Keratinocyte (primary cell): ENCODE measurements around the gene NECAB3. TPM values are rescaled to one million over a fixed set of nuclear protein-coding genes. Genes with fewer than 3 reads are reported as not detected.

ENCODE experiments used
- DNase-seq: peaks from one replicate; pipeline ENCODE4 v3.0.0-alpha.2; 2011; ENCODE audit warnings: low read depth, missing footprints, low spot score
- FAIRE-seq: peaks from 2 replicates; lab custom pipeline; 2011; peaks lifted over from hg19 to GRCh38; lab: Jason Lieb, UNC
- H2AFZ ChIP-seq: 2 replicates; pipeline ENCODE4 v1.6.0; 2012; ENCODE audit warnings: low read length, control low read depth, inconsistent platforms; ENCODE audit not compliant: control insufficient read depth
- H3K27ac ChIP-seq: 2 replicates; pipeline ENCODE4 v1.5.1; 2011; ENCODE audit warnings: low read length; ENCODE audit not compliant: control insufficient read depth, insufficient read depth
- H3K27me3 ChIP-seq: 3 replicates; pipeline ENCODE4 v1.6.0; 2011; ENCODE audit warnings: low read length; ENCODE audit not compliant: control insufficient read depth, insufficient read depth; ENCODE audit errors: extremely low read depth
- H3K36me3 ChIP-seq, 2 experiments: 2 replicates in 1 of 2; 3 replicates in 1 of 2; pipeline ENCODE4 v1.5.1; 2011; ENCODE audit warnings: low read length in 2 of 2, mild to moderate bottlenecking in 1 of 2; ENCODE audit not compliant: control insufficient read depth in 2 of 2, insufficient read depth in 2 of 2; ENCODE audit errors: extremely low read depth in 1 of 2
- H3K4me1 ChIP-seq: 3 replicates; pipeline ENCODE4 v1.5.1; 2011; ENCODE audit warnings: low read length; ENCODE audit not compliant: control insufficient read depth, insufficient read depth; ENCODE audit errors: extremely low read depth
- H3K4me2 ChIP-seq: 3 replicates; pipeline ENCODE4 v1.6.0; 2011; ENCODE audit warnings: low read depth, low read length; ENCODE audit not compliant: control insufficient read depth, insufficient read depth; ENCODE audit errors: extremely low read depth
- H3K4me3 ChIP-seq, 3 experiments: fragments of 200-600 bp in 1 of 3; sonication (generic) in 1 of 3; 2 replicates in 2 of 3; 3 replicates in 1 of 3; pipeline ENCODE4 v1.5.1; 2011 to 2016; ENCODE audit warnings: low read length in 3 of 3, mild to moderate bottlenecking in 3 of 3, control low read depth in 2 of 3, inconsistent platforms in 1 of 3, low read depth in 1 of 3, mixed read lengths in 1 of 3, mixed run types in 1 of 3, moderate library complexity in 1 of 3; ENCODE audit not compliant: control insufficient read depth in 2 of 3, insufficient read depth in 2 of 3; ENCODE audit errors: extremely low read depth in 1 of 3
- H3K79me2 ChIP-seq: 2 replicates; pipeline ENCODE4 v1.6.0; 2012; ENCODE audit warnings: low read length; ENCODE audit not compliant: control insufficient read depth, insufficient read depth
- H3K9ac ChIP-seq: 3 replicates; pipeline ENCODE4 v1.6.0; 2011; ENCODE audit warnings: low read length; ENCODE audit not compliant: control insufficient read depth, insufficient read depth; ENCODE audit errors: extremely low read depth
- H3K9me1 ChIP-seq: 3 replicates; pipeline ENCODE4 v1.6.0; 2011; ENCODE audit warnings: low read length; ENCODE audit not compliant: control insufficient read depth, insufficient read depth; ENCODE audit errors: extremely low read depth
- H3K9me3 ChIP-seq: 2 replicates; pipeline ENCODE4 v1.5.1; 2012; ENCODE audit warnings: low read depth, low read length; ENCODE audit not compliant: control insufficient read depth
- H4K20me1 ChIP-seq: 3 replicates; pipeline ENCODE4 v1.6.0; 2011; ENCODE audit warnings: low read length; ENCODE audit not compliant: control insufficient read depth, insufficient read depth; ENCODE audit errors: extremely low read depth
- EZH2 ChIP-seq: IDR thresholded peaks from one replicate; pipeline ENCODE4 v1.6.1; 2012; ENCODE audit warnings: inconsistent platforms, mild to moderate bottlenecking, low read length, moderate library complexity
- dilution Hi-C: fragments of 300-500 bp; cut with MboI; formaldehyde crosslinking; loops from one replicate; pipeline ENCODE4 v1.7.0; 2020; ENCODE audit warnings: low sequenced_read_pairs; ENCODE audit not compliant: extremely low pct_ligation_motif_present
- polyA plus RNA-seq, 5 experiments: library from polyadenylated mRNA; depleted of rRNA in 3 of 5; stranded (reverse) in 3 of 5; stranded (forward) in 1 of 5; unstranded in 1 of 5; fragments of >200 nt; gene quantifications; 1 replicate in 1 of 5; 2 replicates in 3 of 5; 3 replicates in 1 of 5; pipeline versions ENCODE4 v1.2.1 to v1.2.3, GENCODE V29; 2011 to 2012; ENCODE audit warnings: missing spikeins in 2 of 5, low read depth in 1 of 5, low replicate concordance in 1 of 5
- TF ChIP-seq, protein P1 (sequence below), 3 experiments: IDR thresholded peaks in 1 of 3; conservative IDR thresholded peaks in 1 of 3; optimal IDR thresholded peaks in 1 of 3; 2 replicates in 2 of 3; 3 replicates in 1 of 3; pipeline versions ENCODE3 to v1.5.1; 2011; ENCODE audit warnings: low read length in 3 of 3, mild to moderate bottlenecking in 3 of 3, moderate library complexity in 2 of 3, control low read depth in 1 of 3, inconsistent platforms in 1 of 3; ENCODE audit not compliant: insufficient read depth in 2 of 3; ENCODE audit errors: extremely low read depth in 1 of 3

Gene NECAB3
- polyA plus RNA-seq, 1 donor (not counting 4 experiments of a cell fraction or from before 2014, with no cell fraction given), result 4.6 TPM

DNA sequence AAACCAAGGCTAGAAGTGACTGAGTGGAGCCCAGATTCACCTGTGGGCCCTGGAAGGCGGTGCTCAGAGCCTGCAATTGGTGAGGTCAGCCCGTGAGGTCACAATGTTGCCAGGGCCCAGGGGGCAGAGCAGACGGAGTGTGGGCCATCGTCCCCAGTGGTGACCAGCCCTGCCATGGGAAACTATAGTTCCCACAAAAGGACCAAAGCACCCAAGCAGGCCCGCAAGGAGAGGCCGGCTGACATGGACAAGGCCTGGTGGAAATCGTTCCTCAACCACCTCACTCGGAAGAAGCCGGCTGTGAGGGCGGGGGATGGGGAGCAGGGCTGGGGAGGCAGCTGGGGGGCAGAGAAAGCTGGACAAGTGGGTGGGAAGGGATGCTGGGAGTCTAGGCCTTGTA, 12.1 kb downstream of the NECAB3 start, which contains the start of gene C20orf144:
Gene C20orf144 (plus strand): TSS at position 156 of the 400 bp plus-strand sequence. CDS start 19 bp downstream, at position 175.
- H3K9me1 ChIP-seq, result no peaks in the 10 kb centered on the region
- H3K79me2 ChIP-seq, result no peaks in the 10 kb centered on the region
- peak within 1 kb of the TSS; percentile 81 for H2AFZ ChIP-seq
- H3K36me3 ChIP-seq, result no peaks in the 10 kb centered on the region
- peak within 1 kb of the TSS; percentile 78 for H3K9ac ChIP-seq
- FAIRE-seq, result no peak
- H3K4me3 ChIP-seq, result peak within 1 kb of the TSS; percentile 76 to 85 (median 78)
- TF ChIP-seq EZH2, result no peak
- TF ChIP-seq, protein P1, sequence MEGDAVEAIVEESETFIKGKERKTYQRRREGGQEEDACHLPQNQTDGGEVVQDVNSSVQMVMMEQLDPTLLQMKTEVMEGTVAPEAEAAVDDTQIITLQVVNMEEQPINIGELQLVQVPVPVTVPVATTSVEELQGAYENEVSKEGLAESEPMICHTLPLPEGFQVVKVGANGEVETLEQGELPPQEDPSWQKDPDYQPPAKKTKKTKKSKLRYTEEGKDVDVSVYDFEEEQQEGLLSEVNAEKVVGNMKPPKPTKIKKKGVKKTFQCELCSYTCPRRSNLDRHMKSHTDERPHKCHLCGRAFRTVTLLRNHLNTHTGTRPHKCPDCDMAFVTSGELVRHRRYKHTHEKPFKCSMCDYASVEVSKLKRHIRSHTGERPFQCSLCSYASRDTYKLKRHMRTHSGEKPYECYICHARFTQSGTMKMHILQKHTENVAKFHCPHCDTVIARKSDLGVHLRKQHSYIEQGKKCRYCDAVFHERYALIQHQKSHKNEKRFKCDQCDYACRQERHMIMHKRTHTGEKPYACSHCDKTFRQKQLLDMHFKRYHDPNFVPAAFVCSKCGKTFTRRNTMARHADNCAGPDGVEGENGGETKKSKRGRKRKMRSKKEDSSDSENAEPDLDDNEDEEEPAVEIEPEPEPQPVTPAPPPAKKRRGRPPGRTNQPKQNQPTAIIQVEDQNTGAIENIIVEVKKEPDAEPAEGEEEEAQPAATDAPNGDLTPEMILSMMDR (optimal IDR thresholded peaks at IDR 0.05 in 1 of 3, IDR thresholded peaks at IDR 0.05 in 1 of 3, conservative IDR thresholded peaks at IDR 0.05 in 1 of 3; ENCODE audit: extremely low read depth in 1 of 3, insufficient read depth in 2 of 3, low read length in 3 of 3), result no peak
- H3K27ac ChIP-seq, result peak within 1 kb of the TSS; percentile 43
- peaks cover 20% of the 10 kb centered on the region for H3K4me1 ChIP-seq
- no peaks in the 10 kb centered on the region for H4K20me1 ChIP-seq
- no peaks in the 10 kb centered on the region for H3K9me3 ChIP-seq
- no peak for DNase-seq
- H3K4me2 ChIP-seq, result peak within 1 kb of the TSS; percentile 97
- dilution Hi-C loops, result no loop called here
- no peaks in the 10 kb centered on the region for H3K27me3 ChIP-seq

DNA sequence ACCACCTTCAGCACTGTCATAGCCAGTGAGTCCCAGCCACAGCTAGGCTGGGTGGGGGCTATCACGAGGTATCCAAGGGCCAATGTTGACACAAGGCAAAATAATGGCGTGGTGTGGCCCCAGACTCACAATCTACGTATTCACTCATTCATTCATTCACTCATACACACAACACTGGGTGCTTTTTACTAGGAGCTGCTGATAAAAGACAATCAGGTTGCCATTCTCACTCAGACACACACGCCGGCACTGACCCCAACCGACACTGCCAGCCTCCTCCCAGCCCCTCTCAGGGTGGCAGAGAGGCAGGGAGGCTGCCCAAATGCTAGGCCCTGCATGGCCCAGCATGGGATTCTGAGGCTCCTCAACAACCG, 13.6 kb downstream of the NECAB3 start:
- Histone ChIP-seq H3K4me2 (no peak overlapping the region), H3K27ac (no peak overlapping the region), H3K27me3 (no peaks in the 10 kb centered on the region), H3K4me3 (no peak overlapping the region), H4K20me1 (no peaks in the 10 kb centered on the region), H2AFZ (no peak overlapping the region), H3K9me3 (no peaks in the 10 kb centered on the region), H3K36me3 (no peaks in the 10 kb centered on the region), H3K79me2 (no peaks in the 10 kb centered on the region), H3K4me1 (peaks cover 13% of the 10 kb centered on the region), H3K9me1 (no peaks in the 10 kb centered on the region), H3K9ac (no peak overlapping the region)
- no peak for FAIRE-seq
- TF ChIP-seq EZH2, result no peak
- TF ChIP-seq, protein P1 (optimal IDR thresholded peaks at IDR 0.05 in 1 of 3, IDR thresholded peaks at IDR 0.05 in 1 of 3, conservative IDR thresholded peaks at IDR 0.05 in 1 of 3; ENCODE audit: extremely low read depth in 1 of 3, insufficient read depth in 2 of 3, low read length in 3 of 3), result no peak
- DNase-seq, result no peak
- dilution Hi-C loops, result no loop called here
